SK-N-SH (cell line): Measurements from ENCODE around the gene BCL11A.

ENCODE experiments used
- CTCF ChIP-seq: fragments of 200-600 bp; sonication (generic); IDR thresholded peaks from 2 replicates; pipeline ENCODE4 v1.6.1; 2017; ENCODE audit warnings: antibody characterized with exemption, mild to moderate bottlenecking, moderate library complexity
- EP300 ChIP-seq, 2 experiments: IDR thresholded peaks; 2 replicates each; pipeline versions ENCODE4 v1.4.0 to v1.6.1; 2012; ENCODE audit warnings: borderline replicate concordance in 1 of 2, low read depth in 1 of 2, low read length in 1 of 2
- GABPA ChIP-seq: IDR thresholded peaks from 2 replicates; pipeline ENCODE4 v1.4.0; 2012; ENCODE audit warnings: low read depth, mild to moderate bottlenecking
- NFIC ChIP-seq: IDR thresholded peaks from 2 replicates; pipeline ENCODE4 v1.4.0; 2012; ENCODE audit warnings: borderline replicate concordance
- POLR2AphosphoS5 ChIP-seq: IDR thresholded peaks from 2 replicates; pipeline ENCODE4 v1.6.1; 2012; ENCODE audit warnings: low read depth, low read length
- RAD21 ChIP-seq: IDR thresholded peaks from 2 replicates; pipeline ENCODE4 v1.6.1; 2012; ENCODE audit warnings: mild to moderate bottlenecking, low read length
- TAF1 ChIP-seq: IDR thresholded peaks from 2 replicates; pipeline ENCODE4 v1.6.1; 2012; ENCODE audit warnings: low read depth, mild to moderate bottlenecking, low read length, moderate library complexity, borderline replicate concordance
- TEAD4 ChIP-seq: IDR thresholded peaks from 2 replicates; pipeline ENCODE4 v1.4.0; 2012; ENCODE audit warnings: mild to moderate bottlenecking, borderline replicate concordance; ENCODE audit not compliant: insufficient read depth

DNA sequence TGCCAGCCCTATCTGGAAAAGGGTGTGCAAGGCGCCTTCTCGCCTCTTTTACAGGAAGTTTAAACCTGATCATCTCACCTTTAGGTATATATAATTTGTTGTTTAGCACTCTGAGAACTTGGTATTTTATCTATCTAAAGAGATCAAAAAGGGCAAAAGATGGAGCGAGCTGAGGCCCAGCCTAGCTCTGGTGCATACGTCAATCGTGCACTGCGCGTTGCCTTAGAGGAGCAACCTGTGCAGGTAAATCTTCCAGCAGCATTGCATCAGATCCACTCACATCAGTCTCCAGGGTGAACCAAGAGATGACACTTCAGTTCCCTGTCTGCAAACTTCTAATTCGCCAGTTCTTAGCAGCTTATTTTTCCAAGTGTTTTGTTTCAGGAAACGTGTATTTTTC is 15.4 kb downstream of the BCL11A start:
- TF ChIP-seq CTCF = no peak
- TF ChIP-seq TAF1 = no peak
- TF ChIP-seq EP300 (IDR thresholded peaks at IDR 0.05; ENCODE audit: borderline replicate concordance in 1 of 2, low read depth in 1 of 2, low read length in 1 of 2) = no peak
- TF ChIP-seq RAD21 = no peak
- TF ChIP-seq GABPA = no peak
- TF ChIP-seq TEAD4 = no peak
- no peak for TF ChIP-seq POLR2AphosphoS5
- no peak for TF ChIP-seq NFIC
